WTC11 (cell line): Measurements from ENCODE around the gene UTF1.

ENCODE experiments used
- EMX1 ChIP-seq: fragments of 250-450 bp; sonication (Bioruptor Pico); IDR thresholded peaks from 2 replicates; pipeline ENCODE4 v1.8.0; 2021; ENCODE audit warnings: mild to moderate bottlenecking
- GABPB1 ChIP-seq: sonication (generic); formaldehyde crosslinking; IDR thresholded peaks from 2 replicates; pipeline ENCODE4 v1.8.1; 2023; ENCODE audit warnings: mild to moderate bottlenecking, missing genetic modification reagents
- TF ChIP-seq, protein P1 (sequence below): sonication (generic); formaldehyde crosslinking; IDR thresholded peaks from 2 replicates; pipeline ENCODE4 v1.8.1; 2023; ENCODE audit warnings: mild to moderate bottlenecking, missing genetic modification reagents, moderate library complexity
- TF ChIP-seq, protein P2 (sequence below): fragments of 200-600 bp; IDR thresholded peaks from 2 replicates; pipeline ENCODE4 v1.8.0; 2022; ENCODE audit warnings: antibody characterized with exemption

DNA sequence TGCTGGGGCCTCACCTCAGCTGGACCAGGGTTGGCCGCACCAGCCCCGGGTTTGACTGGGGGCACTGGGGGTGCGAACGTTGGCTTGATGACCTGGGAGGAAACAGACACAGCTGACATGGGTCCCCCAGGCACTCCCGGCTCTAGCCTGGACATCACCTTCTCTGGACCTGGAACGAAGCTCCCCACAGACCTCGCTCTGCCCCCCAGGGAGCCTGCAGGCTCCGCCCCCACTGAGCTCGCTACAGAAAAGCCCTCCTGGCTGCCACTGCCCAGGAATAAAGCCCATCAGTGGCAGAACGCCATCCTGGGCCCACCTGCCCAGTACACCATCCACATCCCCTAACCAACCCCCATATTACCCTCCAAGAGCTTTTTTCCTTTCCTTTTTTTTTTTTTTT lies 33.7 kb downstream of the UTF1 start:
- TF ChIP-seq, protein P1, sequence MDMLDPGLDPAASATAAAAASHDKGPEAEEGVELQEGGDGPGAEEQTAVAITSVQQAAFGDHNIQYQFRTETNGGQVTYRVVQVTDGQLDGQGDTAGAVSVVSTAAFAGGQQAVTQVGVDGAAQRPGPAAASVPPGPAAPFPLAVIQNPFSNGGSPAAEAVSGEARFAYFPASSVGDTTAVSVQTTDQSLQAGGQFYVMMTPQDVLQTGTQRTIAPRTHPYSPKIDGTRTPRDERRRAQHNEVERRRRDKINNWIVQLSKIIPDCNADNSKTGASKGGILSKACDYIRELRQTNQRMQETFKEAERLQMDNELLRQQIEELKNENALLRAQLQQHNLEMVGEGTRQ (CRISPR knock-in tag): no peak
- TF ChIP-seq, protein P2, sequence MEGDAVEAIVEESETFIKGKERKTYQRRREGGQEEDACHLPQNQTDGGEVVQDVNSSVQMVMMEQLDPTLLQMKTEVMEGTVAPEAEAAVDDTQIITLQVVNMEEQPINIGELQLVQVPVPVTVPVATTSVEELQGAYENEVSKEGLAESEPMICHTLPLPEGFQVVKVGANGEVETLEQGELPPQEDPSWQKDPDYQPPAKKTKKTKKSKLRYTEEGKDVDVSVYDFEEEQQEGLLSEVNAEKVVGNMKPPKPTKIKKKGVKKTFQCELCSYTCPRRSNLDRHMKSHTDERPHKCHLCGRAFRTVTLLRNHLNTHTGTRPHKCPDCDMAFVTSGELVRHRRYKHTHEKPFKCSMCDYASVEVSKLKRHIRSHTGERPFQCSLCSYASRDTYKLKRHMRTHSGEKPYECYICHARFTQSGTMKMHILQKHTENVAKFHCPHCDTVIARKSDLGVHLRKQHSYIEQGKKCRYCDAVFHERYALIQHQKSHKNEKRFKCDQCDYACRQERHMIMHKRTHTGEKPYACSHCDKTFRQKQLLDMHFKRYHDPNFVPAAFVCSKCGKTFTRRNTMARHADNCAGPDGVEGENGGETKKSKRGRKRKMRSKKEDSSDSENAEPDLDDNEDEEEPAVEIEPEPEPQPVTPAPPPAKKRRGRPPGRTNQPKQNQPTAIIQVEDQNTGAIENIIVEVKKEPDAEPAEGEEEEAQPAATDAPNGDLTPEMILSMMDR: no peak
- TF ChIP-seq GABPB1 (CRISPR knock-in tag) (no peak), EMX1 (CRISPR knock-in tag) (no peak)
